DOHH2 (cell line): Measurements from ENCODE around the gene GABRB1.
A peak's percentile ranks its signal among the peaks of the same experiment; 100 is the strongest.

Source experiments
- H3F3A ChIP-seq: fragments of 200-600 bp; sonication (generic), shearing (Covaris generic); 2 replicates; pipeline ENCODE4 v1.6.0; 2016; ENCODE audit warnings: antibody characterized with exemption, mild to moderate bottlenecking; ENCODE audit not compliant: control insufficient read depth, insufficient read depth
- H3K27ac ChIP-seq: fragments of 200-600 bp; sonication (generic); 2 replicates; pipeline ENCODE4 v1.5.1; 2014; ENCODE audit warnings: low read depth, mild to moderate bottlenecking, low read length, moderate library complexity
- H3K27me3 ChIP-seq: fragments of 200-600 bp; sonication (generic); 2 replicates; pipeline ENCODE4 v1.6.1; 2014; ENCODE audit warnings: mild to moderate bottlenecking, low read length, mixed read lengths; ENCODE audit not compliant: control insufficient read depth
- H3K36me3 ChIP-seq: fragments of 200-600 bp; sonication (generic); 2 replicates; pipeline ENCODE4 v1.6.1; 2014; ENCODE audit warnings: mild to moderate bottlenecking, low read length, moderate library complexity, mixed read lengths; ENCODE audit not compliant: control insufficient read depth
- H3K4me1 ChIP-seq: fragments of 200-600 bp; sonication (generic); 2 replicates; pipeline ENCODE4 v1.6.1; 2014; ENCODE audit warnings: mild to moderate bottlenecking, low read length, mixed read lengths; ENCODE audit not compliant: control insufficient read depth
- H3K4me2 ChIP-seq: fragments of 200-600 bp; sonication (generic); 2 replicates; pipeline ENCODE4 v1.6.0; 2014; ENCODE audit warnings: mild to moderate bottlenecking, low read length, moderate library complexity
- H3K4me3 ChIP-seq: fragments of 200-600 bp; sonication (generic); 2 replicates; pipeline ENCODE4 v1.5.1; 2014; ENCODE audit warnings: mild to moderate bottlenecking, low read length, mixed read lengths
- H3K79me2 ChIP-seq: fragments of 200-600 bp; sonication (generic); 2 replicates; pipeline ENCODE4 v1.6.1; 2014; ENCODE audit warnings: mild to moderate bottlenecking, low read length, mixed read lengths; ENCODE audit not compliant: control insufficient read depth
- H3K9me2 ChIP-seq: fragments of 200-600 bp; sonication (generic); replicated peaks from 2 replicates; pipeline ENCODE4 v1.6.1; 2014; ENCODE audit warnings: mild to moderate bottlenecking, low read length, mixed read lengths; ENCODE audit not compliant: control insufficient read depth
- H3K9me3 ChIP-seq: fragments of 200-600 bp; sonication (generic); 2 replicates; pipeline ENCODE4 v1.6.1; 2014; ENCODE audit warnings: antibody characterized with exemption, low read length, mixed read lengths; ENCODE audit not compliant: control insufficient read depth, insufficient read depth
- H4K20me1 ChIP-seq: fragments of 200-600 bp; sonication (generic); 2 replicates; pipeline ENCODE4 v1.6.0; 2014; ENCODE audit warnings: low read depth, mild to moderate bottlenecking, antibody characterized with exemption, low read length, moderate library complexity; ENCODE audit not compliant: control insufficient read depth, insufficient read depth
- EZH2phosphoT487 ChIP-seq: fragments of 200-600 bp; sonication (generic); IDR thresholded peaks from 2 replicates; pipeline ENCODE4 v1.6.1; 2017; ENCODE audit warnings: borderline replicate concordance, mild to moderate bottlenecking, antibody characterized with exemption, low read length, moderate library complexity, mixed read lengths
- TF ChIP-seq, protein P1 (sequence below): fragments of 200-600 bp; sonication (generic); IDR thresholded peaks from one replicate; pipeline ENCODE4 v1.5.1; 2014; ENCODE audit warnings: antibody characterized with exemption, mild to moderate bottlenecking, low read depth, low read length; ENCODE audit not compliant: poor library complexity, severe bottlenecking

Gene GABRB1

DNA sequence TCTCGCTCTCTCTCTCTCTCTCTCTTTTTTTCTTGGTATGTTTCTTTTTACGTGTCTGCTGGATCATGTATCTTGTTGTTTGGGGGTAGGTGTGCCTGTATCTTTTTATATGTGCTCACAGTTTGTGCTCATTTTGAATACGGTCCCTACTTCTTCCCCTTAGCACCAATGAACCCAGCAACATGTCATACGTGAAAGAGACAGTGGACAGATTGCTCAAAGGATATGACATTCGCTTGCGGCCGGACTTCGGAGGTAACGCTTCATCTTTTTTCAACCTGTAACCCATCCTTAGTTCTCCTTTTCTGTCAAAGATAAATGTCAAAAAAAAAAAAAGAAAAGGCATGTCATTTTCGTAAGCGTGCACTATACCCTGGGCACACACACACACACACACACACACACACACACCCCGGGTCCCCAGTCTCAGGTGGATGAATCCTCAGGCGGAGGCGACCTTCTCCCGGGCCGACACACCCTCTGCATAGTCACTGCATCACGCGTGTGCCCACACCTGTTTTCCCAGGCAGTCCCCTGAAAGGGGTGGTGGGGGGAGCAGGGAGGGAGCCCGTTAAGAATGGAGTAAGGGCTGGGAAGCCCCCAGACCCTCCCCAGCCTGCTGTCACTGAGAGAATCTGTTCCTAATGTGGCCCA, 511 bp downstream of the GABRB1 start:
- TF ChIP-seq, protein P1, sequence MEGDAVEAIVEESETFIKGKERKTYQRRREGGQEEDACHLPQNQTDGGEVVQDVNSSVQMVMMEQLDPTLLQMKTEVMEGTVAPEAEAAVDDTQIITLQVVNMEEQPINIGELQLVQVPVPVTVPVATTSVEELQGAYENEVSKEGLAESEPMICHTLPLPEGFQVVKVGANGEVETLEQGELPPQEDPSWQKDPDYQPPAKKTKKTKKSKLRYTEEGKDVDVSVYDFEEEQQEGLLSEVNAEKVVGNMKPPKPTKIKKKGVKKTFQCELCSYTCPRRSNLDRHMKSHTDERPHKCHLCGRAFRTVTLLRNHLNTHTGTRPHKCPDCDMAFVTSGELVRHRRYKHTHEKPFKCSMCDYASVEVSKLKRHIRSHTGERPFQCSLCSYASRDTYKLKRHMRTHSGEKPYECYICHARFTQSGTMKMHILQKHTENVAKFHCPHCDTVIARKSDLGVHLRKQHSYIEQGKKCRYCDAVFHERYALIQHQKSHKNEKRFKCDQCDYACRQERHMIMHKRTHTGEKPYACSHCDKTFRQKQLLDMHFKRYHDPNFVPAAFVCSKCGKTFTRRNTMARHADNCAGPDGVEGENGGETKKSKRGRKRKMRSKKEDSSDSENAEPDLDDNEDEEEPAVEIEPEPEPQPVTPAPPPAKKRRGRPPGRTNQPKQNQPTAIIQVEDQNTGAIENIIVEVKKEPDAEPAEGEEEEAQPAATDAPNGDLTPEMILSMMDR, result no peak
- no peak for TF ChIP-seq EZH2phosphoT487
- Histone ChIP-seq H3K27me3 (peaks cover 9% of the 10 kb centered on the region), H3K27ac (no peak overlapping the region), H3K79me2 (no peaks in the 10 kb centered on the region), H3K4me2 (peak overlapping the region; percentile 38; the same call in 1 of the 2 replicates), H3K9me3 (no peaks in the 10 kb centered on the region), H3K4me1 (no peaks in the 10 kb centered on the region; the same call in 1 of the 2 replicates), H4K20me1 (no peaks in the 10 kb centered on the region), H3K36me3 (no peaks in the 10 kb centered on the region), H3F3A (no peaks in the 10 kb centered on the region), H3K4me3 (no peak overlapping the region), H3K9me2 (no peaks in the 10 kb centered on the region)

DNA sequence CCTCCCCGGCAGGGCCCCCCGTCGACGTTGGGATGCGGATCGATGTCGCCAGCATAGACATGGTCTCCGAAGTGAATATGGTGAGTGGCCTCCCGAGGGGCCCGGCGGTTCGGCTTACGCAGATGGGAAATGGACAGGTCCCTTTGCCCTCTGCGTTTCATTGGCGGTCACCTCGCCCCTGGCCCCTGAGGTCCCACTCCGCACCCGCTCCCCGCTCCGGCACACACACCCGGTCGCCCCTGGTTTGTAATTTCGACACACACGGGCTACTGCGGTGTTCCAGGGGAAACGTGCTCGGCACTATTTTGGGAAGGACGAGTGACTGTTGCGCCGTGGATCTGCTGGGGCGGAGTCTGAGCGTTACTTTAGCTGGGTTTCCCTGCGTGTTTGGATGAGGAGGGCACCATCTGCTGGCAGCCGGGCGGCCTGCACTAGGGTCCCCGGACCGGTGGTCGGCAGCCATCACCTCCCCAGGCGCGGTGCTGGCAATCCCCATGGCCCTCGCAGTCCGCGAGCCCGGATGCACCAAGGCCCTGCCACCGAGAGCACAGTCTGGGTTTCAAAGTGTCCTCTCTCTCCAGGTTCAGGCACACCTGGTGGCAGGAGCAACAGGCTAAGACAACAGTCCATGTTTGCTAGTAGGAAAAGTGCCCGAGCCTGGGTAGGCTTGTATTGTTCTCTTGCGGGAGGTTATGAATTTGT, 1.2 kb downstream of the GABRB1 start:
- Histone ChIP-seq H3K4me3 (peak overlapping the region; percentile 31; the same call in 1 of the 2 replicates), H3K4me1 (no peaks in the 10 kb centered on the region; the same call in 1 of the 2 replicates), H3K36me3 (no peaks in the 10 kb centered on the region), H3K27ac (no peak overlapping the region), H4K20me1 (no peaks in the 10 kb centered on the region), H3K9me3 (no peaks in the 10 kb centered on the region), H3K27me3 (peaks cover 9% of the 10 kb centered on the region), H3K79me2 (no peaks in the 10 kb centered on the region), H3K9me2 (no peaks in the 10 kb centered on the region), H3F3A (no peaks in the 10 kb centered on the region), H3K4me2 (peak overlapping the region; percentile 38)
- TF ChIP-seq EZH2phosphoT487, result no peak
- TF ChIP-seq, protein P1, result peak; percentile 66

DNA sequence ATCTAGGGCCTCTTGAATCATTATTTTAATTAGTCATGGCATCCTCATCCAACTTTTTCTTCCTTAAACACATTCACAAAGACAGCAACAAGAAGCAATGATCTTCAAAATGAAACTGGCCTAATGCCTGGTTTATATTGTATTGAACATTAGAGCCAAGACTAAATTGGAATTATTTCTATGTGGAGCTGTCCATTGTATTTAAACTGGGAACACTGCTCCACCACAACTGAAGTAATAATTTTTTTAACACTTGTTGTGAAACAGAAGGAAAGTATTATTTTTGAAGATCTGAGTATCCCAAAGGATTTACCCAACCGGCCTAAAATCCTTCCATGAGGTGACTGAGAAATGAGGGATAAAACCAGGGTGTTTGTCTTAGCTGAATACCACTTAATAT, 6.9 kb downstream of the GABRB1 start:
- no peaks in the 10 kb centered on the region for H3K9me3 ChIP-seq

More for the DNA sequence above, 6.9 kb downstream of the GABRB1 start:
- Histone ChIP-seq H3K36me3 (no peaks in the 10 kb centered on the region), H3K27me3 (no peaks in the 10 kb centered on the region; the same call in 1 of the 2 replicates), H3K9me2 (no peaks in the 10 kb centered on the region), H4K20me1 (no peaks in the 10 kb centered on the region), H3K4me3 (no peak overlapping the region), H3K79me2 (no peaks in the 10 kb centered on the region), H3F3A (no peaks in the 10 kb centered on the region), H3K27ac (no peak overlapping the region), H3K4me1 (no peaks in the 10 kb centered on the region), H3K4me2 (no peak overlapping the region)
- TF ChIP-seq, protein P1, result no peak
- TF ChIP-seq EZH2phosphoT487, result no peak
